ENCODE data around the gene AKT3.
"Not testable (repeated sequence)": the region's sequence is repeated elsewhere in the genome, so short reads cannot be mapped to it uniquely, and the experiment has no call there.

Gene AKT3

GRCh38 chr1:243672539-243673074, 177.4 kb downstream of the AKT3 start:
- DNase-seq = no peak

- no peak for DNase-seq
Observed at GRCh38 chr1:243667591-243667990, 182.5 kb downstream of the AKT3 start.

GRCh38 chr1:243667133-243667532, 182.9 kb downstream of the AKT3 start:
- DNase-seq = no peak

- no peak for DNase-seq
Observed at GRCh38 chr1:243663651-243664050, 186.4 kb downstream of the AKT3 start.

GRCh38 chr1:243662169-243662568, 187.9 kb downstream of the AKT3 start:
- DNase-seq = not testable (repeated sequence)

GRCh38 chr1:243658594-243659105, 191.4 kb downstream of the AKT3 start:
- no peak for DNase-seq

GRCh38 chr1:243657793-243658192, 192.2 kb downstream of the AKT3 start:
- no peak for DNase-seq

GRCh38 chr1:243649530-243649929, 200.5 kb downstream of the AKT3 start:
- DNase-seq = not testable (repeated sequence)

- DNase-seq = no peak
Observed at GRCh38 chr1:243646841-243647240, 203.2 kb downstream of the AKT3 start.

GRCh38 chr1:243645281-243645680, 204.8 kb downstream of the AKT3 start:
- no peak for DNase-seq

GRCh38 chr1:243642936-243643335, 207.1 kb downstream of the AKT3 start:
- no peak for DNase-seq

GRCh38 chr1:243639027-243639658, 210.9 kb downstream of the AKT3 start:
- DNase-seq = no peak

GRCh38 chr1:243638186-243638585, 211.9 kb downstream of the AKT3 start:
- DNase-seq = no peak

GRCh38 chr1:243628476-243628907, 221.6 kb downstream of the AKT3 start:
- no peak for DNase-seq

GRCh38 chr1:243623841-243624240, 226.2 kb downstream of the AKT3 start:
- no peak for DNase-seq

- no peak for DNase-seq
Observed at GRCh38 chr1:243621973-243622372, 228.1 kb downstream of the AKT3 start.

GRCh38 chr1:243620096-243620495, 229.9 kb downstream of the AKT3 start:
- no peak for DNase-seq

GRCh38 chr1:243609698-243610097, 240.3 kb downstream of the AKT3 start:
- no peak for DNase-seq

- no peak for DNase-seq
Observed at GRCh38 chr1:243605604-243606003, 244.4 kb downstream of the AKT3 start.

- no peak for DNase-seq
Observed at GRCh38 chr1:243601720-243602119, 248.3 kb downstream of the AKT3 start.

- DNase-seq = no peak
Observed at GRCh38 chr1:243598433-243598832, 251.6 kb downstream of the AKT3 start.

- DNase-seq = no peak
Observed at GRCh38 chr1:243597383-243597782, 252.7 kb downstream of the AKT3 start.

GRCh38 chr1:243596431-243597062, 253.5 kb downstream of the AKT3 start:
- DNase-seq = peak; percentile 15 to 38

GRCh38 chr1:243595527-243596210, 254.4 kb downstream of the AKT3 start:
- no peak for DNase-seq

Data from stimulated activated CD4-positive, alpha-beta T cell treated with anti-CD3 and anti-CD28 coated beads, Interleukin-2, amount 100 ng/mL, for 24 hours (primary cell).